ENCODE data around the gene ARL15. TPM values are rescaled to one million over a fixed set of nuclear protein-coding genes. Genes with fewer than 3 reads are reported as not detected.

The ARL15 gene
- total and polyA plus RNA-seq, 5 donors from 2014 or later, result 16.5 to 27.7 (median 19.1) TPM

DNA sequence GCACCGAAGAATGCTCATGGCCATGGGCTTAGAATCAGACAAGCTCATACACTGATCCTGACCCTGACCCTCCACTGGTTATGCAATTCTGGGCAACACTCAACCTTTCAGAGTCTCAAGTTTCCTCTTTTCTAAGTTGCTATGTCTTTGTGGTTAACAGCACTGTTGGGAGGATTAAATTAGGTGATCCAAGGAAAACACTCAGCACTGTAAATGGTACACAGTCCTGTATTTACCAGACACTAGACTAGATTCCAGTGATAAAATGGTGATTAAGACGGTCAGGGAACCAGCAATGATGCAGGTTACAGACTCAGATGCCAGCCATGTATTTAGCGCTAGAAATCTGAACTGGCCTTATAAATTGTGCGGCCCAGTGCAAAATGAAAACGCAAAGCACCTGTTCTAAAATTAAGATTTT lies 8.1 kb downstream of the ARL15 start:
- H3K27ac Mint-ChIP-seq, result no peak overlapping the region

DNA sequence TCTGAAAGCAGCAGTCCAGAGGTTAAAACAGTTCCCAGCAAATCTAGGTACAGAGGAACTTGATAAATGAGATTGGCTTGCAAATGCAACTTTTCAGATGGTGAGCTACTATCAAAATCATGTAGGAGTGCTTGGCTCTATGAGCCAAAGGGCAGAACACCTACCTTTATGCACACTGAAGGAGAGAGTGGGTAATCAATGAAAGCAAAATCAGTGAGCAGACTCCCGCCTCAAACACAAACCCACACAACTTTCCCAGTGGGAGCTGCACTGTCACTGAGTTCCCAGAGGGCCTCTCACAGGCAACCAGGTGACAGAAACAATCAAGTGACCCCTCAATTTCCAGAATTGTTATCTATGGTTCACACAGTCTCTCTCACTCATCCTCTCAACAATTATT lies 8.5 kb downstream of the ARL15 start:
- Histone ChIP-seq H3K27me3 (ENCODE audit: control insufficient read depth, insufficient read depth, low read length) (no peaks in the 10 kb centered on the region), H3K27ac (ENCODE audit: insufficient read depth, low read length, poor library complexity, severe bottlenecking) (no peak overlapping the region), H3K4me1 (ENCODE audit: control insufficient read depth, insufficient read depth, low read length, poor library complexity, severe bottlenecking) (no peaks in the 10 kb centered on the region), H3K36me3 (ENCODE audit: control insufficient read depth, insufficient read depth, low read length) (no peaks in the 10 kb centered on the region), H3K4me3 (ENCODE audit: low read depth, low read length) (no peak overlapping the region), H3K9me3 (ENCODE audit: control insufficient read depth in 2 of 2, low read length in 2 of 2) (no peaks in the 10 kb centered on the region)
- ATAC-seq (ENCODE audit: low read depth in 2 of 2) (no peak), DNase-seq (no peak)
- no peaks in the 10 kb centered on the region for H3K27me3 Mint-ChIP-seq
- H3K9me3 Mint-ChIP-seq, result peaks cover 0 to 4% (median 0%) of the 10 kb centered on the region in 7 donors
- H3K4me1 Mint-ChIP-seq, result peaks cover 20 to 73% (median 34%) of the 10 kb centered on the region in 4 donors
- peak overlapping the region in 1 of 3 donors; percentile 32 for H3K27ac Mint-ChIP-seq
- H3K36me3 Mint-ChIP-seq, result peaks cover 16% of the 10 kb centered on the region
- H3K4me3 Mint-ChIP-seq, result no peak overlapping the region

More for the DNA sequence above, 8.1 kb downstream of the ARL15 start:
- no peaks in the 10 kb centered on the region for H3K36me3 ChIP-seq (ENCODE audit: control insufficient read depth, insufficient read depth, low read length)
- ATAC-seq (ENCODE audit: low read depth in 2 of 2) (no peak), DNase-seq (no peak)
- no peak overlapping the region for H3K27ac ChIP-seq (ENCODE audit: insufficient read depth, low read length, poor library complexity, severe bottlenecking)
- Mint-ChIP-seq H3K27me3 (no peaks in the 10 kb centered on the region), H3K36me3 (peaks cover 16% of the 10 kb centered on the region), H3K9me3 (peaks cover 0 to 4% (median 0%) of the 10 kb centered on the region in 7 donors), H3K4me1 (peaks cover 20 to 73% (median 36%) of the 10 kb centered on the region in 4 donors), H3K4me3 (no peak overlapping the region)
- H3K4me3 ChIP-seq (ENCODE audit: low read depth, low read length), result no peak overlapping the region
- H3K9me3 ChIP-seq (ENCODE audit: control insufficient read depth in 2 of 2, low read length in 2 of 2), result no peaks in the 10 kb centered on the region
- no peaks in the 10 kb centered on the region for H3K4me1 ChIP-seq (ENCODE audit: control insufficient read depth, insufficient read depth, low read length, poor library complexity, severe bottlenecking)
- no peaks in the 10 kb centered on the region for H3K27me3 ChIP-seq (ENCODE audit: control insufficient read depth, insufficient read depth, low read length)

DNA sequence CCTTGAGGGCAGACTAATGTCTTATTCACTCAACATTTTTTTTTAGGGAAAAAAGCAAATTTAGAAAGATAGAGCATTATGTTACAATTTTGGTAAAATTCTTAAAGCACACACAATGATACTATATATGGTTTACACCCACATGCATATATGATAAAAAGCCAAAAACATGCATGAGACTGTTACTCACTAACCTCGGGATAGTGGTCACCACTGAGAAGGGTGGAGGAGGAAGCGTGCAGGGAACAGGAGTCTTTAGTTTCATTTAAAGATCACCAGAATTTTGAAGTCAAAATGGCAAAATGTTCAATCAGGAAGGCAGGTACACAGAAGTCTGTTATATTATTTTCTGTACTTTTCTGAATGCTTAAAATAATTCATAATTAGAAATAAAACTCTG lies 9.2 kb downstream of the ARL15 start:
- peaks cover 20 to 75% (median 32%) of the 10 kb centered on the region in 4 donors for H3K4me1 Mint-ChIP-seq
- no peaks in the 10 kb centered on the region for H3K27me3 Mint-ChIP-seq
- Histone ChIP-seq H3K27ac (ENCODE audit: insufficient read depth, low read length, poor library complexity, severe bottlenecking) (no peak overlapping the region), H3K36me3 (ENCODE audit: control insufficient read depth, insufficient read depth, low read length) (no peaks in the 10 kb centered on the region), H3K9me3 (ENCODE audit: control insufficient read depth in 2 of 2, low read length in 2 of 2) (no peaks in the 10 kb centered on the region), H3K4me1 (ENCODE audit: control insufficient read depth, insufficient read depth, low read length, poor library complexity, severe bottlenecking) (no peaks in the 10 kb centered on the region), H3K4me3 (ENCODE audit: low read depth, low read length) (no peak overlapping the region), H3K27me3 (ENCODE audit: control insufficient read depth, insufficient read depth, low read length) (no peaks in the 10 kb centered on the region)
- H3K27ac Mint-ChIP-seq, result peak overlapping the region in 1 of 3 donors; percentile 32
- ATAC-seq (ENCODE audit: low read depth in 2 of 2), result no peak
- H3K9me3 Mint-ChIP-seq, result peaks cover 0 to 4% (median 0%) of the 10 kb centered on the region in 7 donors
- peaks cover 16% of the 10 kb centered on the region for H3K36me3 Mint-ChIP-seq
- no peak for DNase-seq
- peak overlapping the region in 1 of 4 donors; percentile 4 for H3K4me3 Mint-ChIP-seq

DNA sequence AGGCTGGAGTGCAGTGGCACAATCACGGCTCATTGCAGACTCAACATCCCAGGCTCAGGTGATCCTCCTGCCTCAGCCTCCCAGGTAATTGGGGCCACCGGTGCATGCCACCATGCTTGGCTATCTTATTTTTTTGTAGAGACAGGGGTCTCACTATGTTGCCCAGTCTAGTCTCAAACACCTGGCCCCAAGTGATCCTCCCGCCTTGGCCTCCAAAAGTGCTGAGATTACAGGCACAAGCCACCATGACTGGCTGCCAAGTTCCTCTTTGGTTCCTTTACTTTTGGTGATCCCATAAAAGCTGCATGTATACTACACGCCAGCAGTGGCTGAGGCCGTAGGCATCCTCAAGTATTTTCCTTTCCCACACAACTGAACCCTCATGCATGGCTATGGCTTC lies 11.4 kb downstream of the ARL15 start:
- no peaks in the 10 kb centered on the region for H3K36me3 ChIP-seq (ENCODE audit: control insufficient read depth, insufficient read depth, low read length)
- H3K4me1 ChIP-seq (ENCODE audit: control insufficient read depth, insufficient read depth, low read length, poor library complexity, severe bottlenecking), result no peaks in the 10 kb centered on the region
- peaks cover 16% of the 10 kb centered on the region for H3K36me3 Mint-ChIP-seq
- H3K4me3 Mint-ChIP-seq, result no peak overlapping the region
- DNase-seq (no peak), ATAC-seq (ENCODE audit: low read depth in 2 of 2) (no peak)
- peaks cover 0 to 4% (median 0%) of the 10 kb centered on the region in 7 donors for H3K9me3 Mint-ChIP-seq
- no peak overlapping the region for H3K4me3 ChIP-seq (ENCODE audit: low read depth, low read length)
- no peaks in the 10 kb centered on the region for H3K27me3 Mint-ChIP-seq
- H3K27ac Mint-ChIP-seq, result no peak overlapping the region
- H3K27me3 ChIP-seq (ENCODE audit: control insufficient read depth, insufficient read depth, low read length), result no peaks in the 10 kb centered on the region
- no peaks in the 10 kb centered on the region for H3K9me3 ChIP-seq (ENCODE audit: control insufficient read depth in 2 of 2, low read length in 2 of 2)
- H3K4me1 Mint-ChIP-seq, result peaks cover 30 to 79% (median 41%) of the 10 kb centered on the region in 4 donors
- no peak overlapping the region for H3K27ac ChIP-seq (ENCODE audit: insufficient read depth, low read length, poor library complexity, severe bottlenecking)

DNA sequence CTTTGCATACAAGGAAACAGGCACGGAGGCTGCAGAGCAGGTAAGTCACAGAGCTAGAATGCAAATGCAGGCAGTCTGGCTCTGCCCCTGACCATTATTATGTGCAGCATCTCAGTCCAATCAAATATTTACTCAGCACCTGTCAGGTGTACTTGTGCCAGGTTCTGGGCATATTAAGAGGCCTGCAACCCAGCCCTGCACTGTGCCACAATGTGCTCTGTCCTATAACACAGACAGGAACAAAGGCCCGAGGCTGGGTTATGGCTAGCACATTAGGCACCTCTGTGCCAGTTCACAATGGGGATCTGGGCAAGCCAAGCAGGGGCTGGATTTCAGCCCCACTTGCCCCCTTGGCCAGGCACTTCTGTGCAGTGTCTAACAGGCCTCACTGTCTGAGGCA lies 14.0 kb downstream of the ARL15 start:
- no peak overlapping the region for H3K27ac ChIP-seq (ENCODE audit: insufficient read depth, low read length, poor library complexity, severe bottlenecking)
- H3K27me3 ChIP-seq (ENCODE audit: control insufficient read depth, insufficient read depth, low read length), result no peaks in the 10 kb centered on the region
- Mint-ChIP-seq H3K36me3 (peaks cover 16% of the 10 kb centered on the region), H3K27ac (no peak overlapping the region), H3K27me3 (no peaks in the 10 kb centered on the region), H3K4me3 (no peak overlapping the region), H3K9me3 (peaks cover 0 to 4% (median 0%) of the 10 kb centered on the region in 7 donors), H3K4me1 (peaks cover 27 to 76% (median 48%) of the 10 kb centered on the region in 4 donors)
- H3K4me1 ChIP-seq (ENCODE audit: control insufficient read depth, insufficient read depth, low read length, poor library complexity, severe bottlenecking), result no peaks in the 10 kb centered on the region
- ATAC-seq (ENCODE audit: low read depth in 2 of 2) (no peak), DNase-seq (no peak)
- no peaks in the 10 kb centered on the region for H3K36me3 ChIP-seq (ENCODE audit: control insufficient read depth, insufficient read depth, low read length)
- no peak overlapping the region for H3K4me3 ChIP-seq (ENCODE audit: low read depth, low read length)
- H3K9me3 ChIP-seq (ENCODE audit: control insufficient read depth in 2 of 2, low read length in 2 of 2), result no peaks in the 10 kb centered on the region

DNA sequence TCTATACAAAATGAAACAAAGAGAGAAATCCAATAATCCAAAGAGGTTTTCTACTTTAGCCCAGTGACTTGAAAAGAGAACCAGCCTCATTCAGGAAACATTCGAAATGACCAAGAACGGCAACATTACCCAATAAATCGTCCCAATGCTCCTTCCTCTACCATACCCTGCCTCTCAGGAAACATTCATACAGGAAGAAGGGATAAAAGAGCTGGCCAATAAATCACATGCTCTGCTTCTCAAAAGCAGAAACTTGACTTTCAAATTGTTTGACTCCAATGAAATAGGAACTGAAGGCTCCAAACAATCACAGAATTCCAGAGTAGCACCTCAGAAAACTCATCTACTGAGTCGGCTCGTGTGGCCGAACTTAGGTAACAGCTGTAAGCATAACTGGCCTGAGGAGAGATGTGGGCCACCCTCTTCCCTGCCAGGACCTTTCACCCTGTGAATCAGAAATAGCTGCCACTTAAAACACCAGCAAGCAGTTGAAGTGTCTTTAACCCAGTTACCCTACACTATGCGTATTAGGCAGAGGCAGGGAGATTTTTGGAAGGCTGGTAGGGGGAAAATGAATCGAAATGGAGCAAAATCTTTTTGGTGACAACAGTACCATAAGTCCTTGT lies 14.6 kb downstream of the ARL15 start:
- Mint-ChIP-seq H3K36me3 (peaks cover 11% of the 10 kb centered on the region), H3K27me3 (no peaks in the 10 kb centered on the region), H3K4me1 (peaks cover 29 to 71% (median 44%) of the 10 kb centered on the region in 4 donors), H3K27ac (no peak overlapping the region), H3K4me3 (no peak overlapping the region), H3K9me3 (peaks cover 0 to 4% (median 0%) of the 10 kb centered on the region in 7 donors)
- Histone ChIP-seq H3K4me3 (ENCODE audit: low read depth, low read length) (no peak overlapping the region), H3K4me1 (ENCODE audit: control insufficient read depth, insufficient read depth, low read length, poor library complexity, severe bottlenecking) (no peaks in the 10 kb centered on the region), H3K9me3 (ENCODE audit: control insufficient read depth in 2 of 2, low read length in 2 of 2) (no peaks in the 10 kb centered on the region), H3K27me3 (ENCODE audit: control insufficient read depth, insufficient read depth, low read length) (no peaks in the 10 kb centered on the region), H3K27ac (ENCODE audit: insufficient read depth, low read length, poor library complexity, severe bottlenecking) (no peak overlapping the region), H3K36me3 (ENCODE audit: control insufficient read depth, insufficient read depth, low read length) (no peaks in the 10 kb centered on the region)
- no peak for ATAC-seq (ENCODE audit: low read depth in 2 of 2)
- no peak for DNase-seq

DNA sequence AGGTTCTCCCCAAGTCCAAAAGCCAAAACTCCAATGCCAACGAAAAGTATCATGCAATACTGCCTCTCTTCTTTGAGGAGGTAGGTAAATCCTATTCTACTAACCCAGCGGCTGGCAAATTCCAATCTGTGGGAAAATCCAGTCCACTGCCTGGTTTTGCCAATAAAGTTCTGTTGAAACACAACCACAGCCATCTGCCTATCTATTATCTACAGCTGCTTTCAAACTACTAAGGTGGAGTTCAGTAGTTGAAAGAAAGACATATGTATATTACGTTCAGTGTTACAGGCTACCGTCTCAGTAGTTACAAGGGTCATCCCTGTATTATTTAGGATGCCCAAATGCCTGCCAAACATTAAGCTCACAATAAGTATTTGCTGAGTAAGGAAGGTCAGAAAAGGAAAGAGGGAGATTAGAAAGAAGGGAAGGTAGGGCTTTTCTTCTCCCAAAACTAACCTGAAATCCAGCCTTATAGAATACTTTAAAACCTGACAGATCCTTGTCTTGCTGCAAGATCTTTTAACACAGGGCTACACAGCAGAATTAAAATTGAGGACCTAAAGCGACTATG lies 16.2 kb downstream of the ARL15 start:
- H3K27ac ChIP-seq (ENCODE audit: insufficient read depth, low read length, poor library complexity, severe bottlenecking), result no peak overlapping the region
- Mint-ChIP-seq H3K27ac (peak overlapping the region in 1 of 3 donors; percentile 1), H3K9me3 (peaks cover 0 to 4% (median 0%) of the 10 kb centered on the region in 7 donors), H3K4me1 (peaks cover 22 to 71% (median 40%) of the 10 kb centered on the region in 4 donors), H3K27me3 (no peaks in the 10 kb centered on the region), H3K36me3 (peaks cover 10% of the 10 kb centered on the region), H3K4me3 (no peak overlapping the region)
- H3K4me1 ChIP-seq (ENCODE audit: control insufficient read depth, insufficient read depth, low read length, poor library complexity, severe bottlenecking), result no peaks in the 10 kb centered on the region
- ATAC-seq (ENCODE audit: low read depth in 2 of 2) (no peak), DNase-seq (no peak)
- H3K36me3 ChIP-seq (ENCODE audit: control insufficient read depth, insufficient read depth, low read length), result no peaks in the 10 kb centered on the region
- no peak overlapping the region for H3K4me3 ChIP-seq (ENCODE audit: low read depth, low read length)
- H3K27me3 ChIP-seq (ENCODE audit: control insufficient read depth, insufficient read depth, low read length), result no peaks in the 10 kb centered on the region
- no peaks in the 10 kb centered on the region for H3K9me3 ChIP-seq (ENCODE audit: control insufficient read depth in 2 of 2, low read length in 2 of 2)

DNA sequence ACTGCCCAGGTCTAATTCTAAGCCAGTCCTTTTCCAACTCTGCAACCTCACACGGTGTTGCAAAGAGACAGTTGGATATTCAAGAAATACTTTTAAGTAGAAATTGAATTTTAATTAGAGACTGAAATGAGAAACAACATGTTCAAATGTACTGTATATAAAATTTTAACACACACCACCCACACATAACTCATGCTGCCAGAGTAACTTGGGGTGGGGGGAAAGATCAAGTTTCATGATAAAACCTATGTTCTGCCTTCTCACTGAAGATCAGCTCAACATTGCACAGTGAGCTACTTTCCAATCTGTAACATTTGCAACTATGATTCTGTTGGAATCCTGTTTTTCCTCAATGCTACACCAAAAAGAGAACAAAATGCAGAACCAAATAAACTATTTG lies 17.5 kb downstream of the ARL15 start:
- Mint-ChIP-seq H3K4me1 (peaks cover 16 to 62% (median 40%) of the 10 kb centered on the region in 4 donors), H3K4me3 (no peak overlapping the region), H3K27me3 (no peaks in the 10 kb centered on the region), H3K27ac (no peak overlapping the region), H3K36me3 (peaks cover 3% of the 10 kb centered on the region), H3K9me3 (peaks cover 0 to 1% (median under 1%) of the 10 kb centered on the region in 7 donors)
- DNase-seq (no peak), ATAC-seq (ENCODE audit: low read depth in 2 of 2) (no peak)
- Histone ChIP-seq H3K9me3 (ENCODE audit: control insufficient read depth in 2 of 2, low read length in 2 of 2) (peaks cover 0 to 5% of the 10 kb centered on the region in 2 experiments), H3K4me3 (ENCODE audit: low read depth, low read length) (no peak overlapping the region), H3K4me1 (ENCODE audit: control insufficient read depth, insufficient read depth, low read length, poor library complexity, severe bottlenecking) (no peaks in the 10 kb centered on the region), H3K36me3 (ENCODE audit: control insufficient read depth, insufficient read depth, low read length) (peaks cover 2% of the 10 kb centered on the region), H3K27ac (ENCODE audit: insufficient read depth, low read length, poor library complexity, severe bottlenecking) (no peak overlapping the region), H3K27me3 (ENCODE audit: control insufficient read depth, insufficient read depth, low read length) (no peaks in the 10 kb centered on the region)
